CD14-positive monocyte (primary cell): ENCODE data around the gene GCNA. TPM values are rescaled to one million over a fixed set of nuclear protein-coding genes. Genes with fewer than 3 reads are reported as not detected.

Experiments used
- DNase-seq, 3 donors: peaks; one replicate each; pipeline ENCODE4 v3.0.0-alpha.2; 2011 to 2022
- H2AFZ ChIP-seq: 2 replicates; pipeline ENCODE4 v1.6.0; 2012; ENCODE audit warnings: mild to moderate bottlenecking, low read depth, low read length, inconsistent platforms; ENCODE audit not compliant: insufficient read depth, poor library complexity, severe bottlenecking
- H3K27ac ChIP-seq, 2 donors: 1 replicate in 1 of 2; 2 replicates in 1 of 2; pipeline ENCODE4 v1.5.1; 2012 to 2013; ENCODE audit warnings: low read length in 2 of 2, control low read depth in 1 of 2, inconsistent platforms in 1 of 2, low read depth in 1 of 2, mild to moderate bottlenecking in 1 of 2
- H3K27me3 ChIP-seq, 2 donors: one replicate each; pipeline versions ENCODE4 v1.6.0 to v1.6.1; 2011 to 2013; ENCODE audit warnings: low read length in 2 of 2; ENCODE audit not compliant: control insufficient read depth in 2 of 2, insufficient read depth in 2 of 2
- H3K36me3 ChIP-seq, 2 donors: replicated peaks in 1 of 2; 1 replicate in 1 of 2; 2 replicates in 1 of 2; pipeline versions ENCODE4 v1.5.1 to v1.6.1; 2012 to 2013; ENCODE audit warnings: low read length in 2 of 2, control low read depth in 1 of 2, inconsistent platforms in 1 of 2, mild to moderate bottlenecking in 1 of 2; ENCODE audit not compliant: insufficient read depth in 2 of 2, control insufficient read depth in 1 of 2
- H3K4me1 ChIP-seq, 2 donors: 1 replicate in 1 of 2; 2 replicates in 1 of 2; pipeline versions ENCODE4 v1.5.1 to v1.6.1; 2012 to 2013; ENCODE audit warnings: low read length in 2 of 2, control low read depth in 1 of 2, inconsistent platforms in 1 of 2, mild to moderate bottlenecking in 1 of 2, moderate library complexity in 1 of 2; ENCODE audit not compliant: insufficient read depth in 2 of 2, control insufficient read depth in 1 of 2
- H3K4me2 ChIP-seq: replicated peaks from 2 replicates; pipeline ENCODE3; 2012; ENCODE audit warnings: low read length, moderate library complexity, mild to moderate bottlenecking; ENCODE audit not compliant: poor library complexity, severe bottlenecking; ENCODE audit errors: extremely low read depth
- H3K4me3 ChIP-seq, 3 experiments: fragments of 200-600 bp in 1 of 3; sonication (generic) in 1 of 3; replicated peaks in 1 of 3; 1 replicate in 2 of 3; 2 replicates in 1 of 3; pipeline ENCODE4 v1.5.1; 2011 to 2013; ENCODE audit warnings: low read length in 3 of 3, mild to moderate bottlenecking in 3 of 3, control low read depth in 2 of 3, low read depth in 2 of 3, inconsistent platforms in 1 of 3, moderate library complexity in 1 of 3
- H3K79me2 ChIP-seq: 2 replicates; pipeline ENCODE4 v1.6.0; 2012; ENCODE audit warnings: mild to moderate bottlenecking, control low read depth, inconsistent platforms, low read length, moderate library complexity; ENCODE audit not compliant: insufficient read depth
- H3K9ac ChIP-seq: 2 replicates; pipeline ENCODE4 v1.6.0; 2017; ENCODE audit warnings: low read length, mild to moderate bottlenecking; ENCODE audit not compliant: insufficient read depth, poor library complexity, severe bottlenecking
- H3K9me3 ChIP-seq, 2 donors: replicated peaks in 1 of 2; 1 replicate in 1 of 2; 2 replicates in 1 of 2; pipeline versions ENCODE4 v1.5.1 to v1.6.1; 2012 to 2013; ENCODE audit warnings: low read length in 2 of 2, control low read depth in 1 of 2; ENCODE audit not compliant: control insufficient read depth in 1 of 2, insufficient read depth in 1 of 2
- H4K20me1 ChIP-seq: 2 replicates; pipeline ENCODE4 v1.6.0; 2012; ENCODE audit warnings: mild to moderate bottlenecking, low read length, control low read depth, moderate library complexity; ENCODE audit not compliant: insufficient read depth
- H3K27ac Mint-ChIP-seq, 7 donors: one replicate each; pipeline ENCODE4 v1.8.0; 2020; ENCODE audit warnings: mild to moderate bottlenecking in 7 of 7, mixed read lengths in 7 of 7, moderate library complexity in 6 of 7, inconsistent platforms in 2 of 7
- H3K27me3 Mint-ChIP-seq, 3 donors: one replicate each; pipeline ENCODE4 v1.8.0; 2021 to 2022; ENCODE audit warnings: low read depth in 3 of 3, mild to moderate bottlenecking in 3 of 3, mixed read lengths in 3 of 3, moderate library complexity in 3 of 3, inconsistent platforms in 1 of 3
- H3K36me3 Mint-ChIP-seq, 2 donors: one replicate each; pipeline ENCODE4 v1.8.0; 2020; ENCODE audit warnings: mixed read lengths in 2 of 2, inconsistent platforms in 1 of 2, mild to moderate bottlenecking in 1 of 2
- H3K4me1 Mint-ChIP-seq: one replicate; pipeline ENCODE4 v1.8.0; 2020; ENCODE audit warnings: mild to moderate bottlenecking, mixed read lengths
- H3K4me3 Mint-ChIP-seq, 2 donors: one replicate each; pipeline ENCODE4 v1.8.0; 2020; ENCODE audit warnings: mild to moderate bottlenecking in 2 of 2, mixed read lengths in 2 of 2, moderate library complexity in 1 of 2
- H3K9me3 Mint-ChIP-seq, 7 donors: one replicate each; pipeline ENCODE4 v1.8.0; 2020 to 2022; ENCODE audit warnings: mixed read lengths in 7 of 7, mild to moderate bottlenecking in 6 of 7, moderate library complexity in 6 of 7, inconsistent platforms in 2 of 7
- WGBS: methylation state at CpG from one replicate; pipeline ENCODE4 v1.1.5; 2013; ENCODE audit warnings: missing lambda C conversion rate; ENCODE audit not compliant: insufficient coverage; 5-methylcytosine and 5-hydroxymethylcytosine counted together
- intact Hi-C, 2 donors: fragments of 100-400 bp; cut with micrococcal nuclease; formaldehyde crosslinking; loops; one replicate each; pipeline versions ENCODE4 v1.15.0 to v1.15.1; 2023
- polyA plus RNA-seq, 3 donors: library from polyadenylated mRNA; depleted of rRNA in 1 of 3; unstranded in 2 of 3; stranded (reverse) in 1 of 3; fragments of 300-500 nt in 2 of 3; fragments of >200 nt in 1 of 3; fragmentation: Illumina TruSeq in 2 of 3; gene quantifications; 1 replicate in 2 of 3; 2 replicates in 1 of 3; pipeline ENCODE4 v1.2.3, GENCODE V29; 2012 to 2021
- TF ChIP-seq, protein P1 (sequence below): fragments of 200-600 bp; IDR thresholded peaks from one replicate; pipeline ENCODE4 v1.8.0; 2022; ENCODE audit warnings: antibody characterized with exemption, mild to moderate bottlenecking

Gene GCNA
- polyA plus RNA-seq, 3 donors = 0.26 to 4.7 (median 0.27) TPM

GRCh38 chrX:71541210-71542022 is 36.8 kb upstream of the GCNA start:
- Histone ChIP-seq H3K27me3 (no peaks in the 10 kb centered on the region), H3K79me2 (peaks cover 93% of the 10 kb centered on the region), H2AFZ (no peak overlapping the region), H3K4me1 (peaks cover 52 to 60% of the 10 kb centered on the region in 2 donors), H4K20me1 (peaks cover 91% of the 10 kb centered on the region), H3K9ac (no peak overlapping the region), H3K9me3 (no peaks in the 10 kb centered on the region), H3K4me2 (peak overlapping the region; percentile 44), H3K27ac (peak overlapping the region in 1 of 2 donors; percentile 68), H3K4me3 (peak overlapping the region in 1 of 3 experiments; percentile 39), H3K36me3 (peaks cover 27 to 36% of the 10 kb centered on the region in 2 donors)
- peak overlapping the region; percentile 38 to 84 for H3K4me3 Mint-ChIP-seq
- intact Hi-C loops = loop anchor here in 1 of 2 donors (10.0 kb wide), 1 partner anchor 47 kb away; no protein-coding TSS in a partner anchor
- peak overlapping the region; percentile 85 to 92 (median 91) for H3K27ac Mint-ChIP-seq
- peaks cover 0 to 2% (median 0%) of the 10 kb centered on the region in 3 donors for H3K27me3 Mint-ChIP-seq
- 0% methylated on average over 3 of the region's 8 CpGs for WGBS
- H3K4me1 Mint-ChIP-seq = peaks cover 57% of the 10 kb centered on the region
- peak; percentile 70 to 74 (median 73) for DNase-seq
- H3K9me3 Mint-ChIP-seq = peaks cover 0 to 3% (median 0%) of the 10 kb centered on the region in 7 donors
- TF ChIP-seq, protein P1, sequence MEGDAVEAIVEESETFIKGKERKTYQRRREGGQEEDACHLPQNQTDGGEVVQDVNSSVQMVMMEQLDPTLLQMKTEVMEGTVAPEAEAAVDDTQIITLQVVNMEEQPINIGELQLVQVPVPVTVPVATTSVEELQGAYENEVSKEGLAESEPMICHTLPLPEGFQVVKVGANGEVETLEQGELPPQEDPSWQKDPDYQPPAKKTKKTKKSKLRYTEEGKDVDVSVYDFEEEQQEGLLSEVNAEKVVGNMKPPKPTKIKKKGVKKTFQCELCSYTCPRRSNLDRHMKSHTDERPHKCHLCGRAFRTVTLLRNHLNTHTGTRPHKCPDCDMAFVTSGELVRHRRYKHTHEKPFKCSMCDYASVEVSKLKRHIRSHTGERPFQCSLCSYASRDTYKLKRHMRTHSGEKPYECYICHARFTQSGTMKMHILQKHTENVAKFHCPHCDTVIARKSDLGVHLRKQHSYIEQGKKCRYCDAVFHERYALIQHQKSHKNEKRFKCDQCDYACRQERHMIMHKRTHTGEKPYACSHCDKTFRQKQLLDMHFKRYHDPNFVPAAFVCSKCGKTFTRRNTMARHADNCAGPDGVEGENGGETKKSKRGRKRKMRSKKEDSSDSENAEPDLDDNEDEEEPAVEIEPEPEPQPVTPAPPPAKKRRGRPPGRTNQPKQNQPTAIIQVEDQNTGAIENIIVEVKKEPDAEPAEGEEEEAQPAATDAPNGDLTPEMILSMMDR = no peak
- peaks cover 26% of the 10 kb centered on the region in 2 donors for H3K36me3 Mint-ChIP-seq

DNA sequence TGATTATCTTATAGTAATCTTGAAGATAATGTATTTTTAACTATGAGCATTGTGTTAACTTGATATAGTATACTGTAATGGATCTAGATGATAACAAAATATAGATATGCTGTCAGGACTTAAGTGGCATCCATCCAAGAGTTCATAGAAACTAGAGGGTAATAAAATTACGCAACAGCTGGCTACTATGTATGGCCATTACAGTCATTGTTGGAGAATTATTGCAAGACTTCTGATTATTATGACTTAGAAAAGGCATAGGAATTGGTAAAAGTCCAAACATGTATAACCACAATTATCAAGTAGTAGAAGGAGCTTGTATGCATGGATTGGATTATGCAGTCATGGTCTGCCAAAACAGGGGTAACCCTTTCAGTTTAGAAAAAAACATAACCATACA is 35.8 kb upstream of the GCNA start:
- Mint-ChIP-seq H3K4me1 (peaks cover 54% of the 10 kb centered on the region), H3K27ac (peak overlapping the region in 6 of 7 donors; percentile 84 to 92 (median 91)), H3K4me3 (no peak overlapping the region), H3K27me3 (peaks cover 0 to 2% (median 0%) of the 10 kb centered on the region in 3 donors), H3K9me3 (no peaks in the 10 kb centered on the region), H3K36me3 (peaks cover 31 to 32% of the 10 kb centered on the region in 2 donors)
- peaks cover 93% of the 10 kb centered on the region for H4K20me1 ChIP-seq
- intact Hi-C loops = loop anchor here in 1 of 2 donors (10.0 kb wide), 1 partner anchor 48 kb away; no protein-coding TSS in a partner anchor
- H3K9ac ChIP-seq = no peak overlapping the region
- peak overlapping the region; percentile 44 for H3K4me2 ChIP-seq
- H3K4me3 ChIP-seq = peak overlapping the region in 1 of 3 experiments; percentile 39
- peaks cover 35 to 45% of the 10 kb centered on the region in 2 donors for H3K36me3 ChIP-seq
- H3K9me3 ChIP-seq = no peaks in the 10 kb centered on the region
- H3K27me3 ChIP-seq = no peaks in the 10 kb centered on the region
- peak overlapping the region in 1 of 2 donors; percentile 68 for H3K27ac ChIP-seq
- peaks cover 49 to 53% of the 10 kb centered on the region in 2 donors for H3K4me1 ChIP-seq
- H2AFZ ChIP-seq = no peak overlapping the region
- TF ChIP-seq, protein P1 = no peak
- no CpG with 5 or more reads among the region's 1 CpG for WGBS
- H3K79me2 ChIP-seq = peaks cover 91% of the 10 kb centered on the region
- DNase-seq = peak in 2 of 3 donors; percentile 12 to 20
